HG03066 (cell line): ENCODE measurements around the gene CILP2.

Experiments
- ATAC-seq: cut with Tn5 transposase; IDR thresholded peaks from one replicate; pipeline ENCODE4 v1.9.1; 2021; ENCODE audit warnings: low read depth; ENCODE audit not compliant: unreplicated experiment

CILP2 gene

DNA sequence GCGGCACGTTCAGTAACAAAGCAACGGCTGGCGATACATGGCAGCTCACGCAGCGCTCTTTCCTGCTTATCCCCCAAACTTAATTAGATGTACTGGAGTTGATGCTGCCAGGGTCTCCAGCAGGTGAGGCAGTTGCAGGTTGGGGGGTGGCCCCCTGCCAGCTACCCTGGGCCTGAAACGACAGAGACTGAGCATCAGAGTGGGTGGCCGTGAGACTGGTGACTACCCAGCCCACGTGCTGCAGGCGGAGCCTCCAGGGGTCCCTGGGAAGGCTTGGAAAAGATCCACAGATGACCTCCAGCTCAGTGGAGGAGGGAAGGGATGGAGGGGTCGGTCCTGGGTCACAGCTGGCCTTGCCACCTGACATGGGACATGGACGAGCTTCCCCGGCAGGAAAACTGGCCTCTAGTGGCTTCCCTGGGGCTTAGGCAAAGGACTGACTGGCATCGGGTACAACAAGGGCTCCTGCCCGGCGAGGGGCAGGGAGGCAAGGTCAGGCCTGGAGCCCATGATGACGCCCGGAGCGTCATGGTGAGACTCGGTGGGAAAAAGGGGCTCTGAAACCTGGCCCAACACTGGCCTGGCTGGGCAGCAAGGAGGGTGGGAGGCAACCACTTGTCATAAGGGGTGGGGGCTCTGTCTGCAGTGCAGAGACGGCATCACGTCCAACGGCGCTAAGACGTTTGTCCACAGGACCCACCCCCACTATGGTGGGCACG, 24.0 kb downstream of the CILP2 start:
- no peak for ATAC-seq

DNA sequence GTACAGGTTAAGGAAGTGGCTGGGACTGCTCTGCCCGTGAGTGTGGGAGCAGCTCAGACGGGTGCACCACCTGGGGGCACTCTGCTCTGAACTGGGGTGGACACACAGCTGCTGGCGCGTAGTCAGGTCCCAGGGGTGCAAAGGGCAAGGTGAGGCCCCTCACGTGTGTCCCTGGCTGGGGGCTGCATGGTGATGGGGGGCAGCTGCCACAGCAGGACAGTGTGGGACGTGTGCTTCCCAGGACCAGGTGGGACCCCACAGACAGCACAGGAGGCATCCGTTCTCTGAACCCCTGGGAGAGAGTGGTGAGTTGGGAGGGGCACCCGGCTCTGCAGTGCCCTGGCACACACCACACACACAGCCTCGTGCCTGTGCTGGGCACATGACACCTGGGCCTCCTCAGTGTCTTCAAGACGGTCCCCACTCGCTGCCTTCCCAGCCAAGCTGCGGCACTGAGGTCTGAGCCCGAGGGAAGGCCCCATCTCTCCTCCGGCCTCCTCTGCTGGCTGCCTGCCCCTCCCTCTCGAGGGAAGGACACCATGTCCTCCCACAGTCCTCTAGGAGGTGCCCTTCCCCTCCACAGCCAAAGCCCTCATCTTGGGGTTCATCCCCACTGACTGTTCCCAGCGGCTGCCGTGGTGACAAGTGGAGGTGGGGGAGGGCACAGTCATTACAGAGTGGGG, 24.7 kb downstream of the CILP2 start:
- no peak for ATAC-seq

DNA sequence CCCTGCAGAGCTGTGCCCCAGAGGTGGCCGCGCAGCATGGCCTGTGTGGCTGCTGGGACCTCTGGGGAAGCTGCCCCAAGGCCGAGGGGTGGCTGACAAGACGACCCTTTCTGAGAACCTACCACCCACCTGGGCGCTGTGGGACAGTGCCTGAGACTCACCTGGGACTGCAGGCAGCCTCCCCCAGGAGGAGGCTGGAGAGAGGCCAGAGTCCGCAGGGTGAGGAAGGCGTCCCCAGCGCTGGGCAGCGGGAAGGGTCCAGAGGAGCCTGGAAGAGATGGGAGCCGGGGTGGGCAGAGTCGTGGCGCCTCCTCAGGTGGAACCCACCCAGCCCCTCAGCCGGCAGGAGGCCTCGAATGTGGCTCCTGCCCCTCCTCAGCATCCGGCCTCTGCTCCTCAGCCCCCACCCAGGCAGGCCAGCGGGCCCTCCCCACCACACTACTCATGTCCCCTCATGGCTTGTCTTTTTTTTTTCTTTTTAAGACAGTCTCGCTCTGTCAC, 25.3 kb downstream of the CILP2 start:
- no peak for ATAC-seq

DNA sequence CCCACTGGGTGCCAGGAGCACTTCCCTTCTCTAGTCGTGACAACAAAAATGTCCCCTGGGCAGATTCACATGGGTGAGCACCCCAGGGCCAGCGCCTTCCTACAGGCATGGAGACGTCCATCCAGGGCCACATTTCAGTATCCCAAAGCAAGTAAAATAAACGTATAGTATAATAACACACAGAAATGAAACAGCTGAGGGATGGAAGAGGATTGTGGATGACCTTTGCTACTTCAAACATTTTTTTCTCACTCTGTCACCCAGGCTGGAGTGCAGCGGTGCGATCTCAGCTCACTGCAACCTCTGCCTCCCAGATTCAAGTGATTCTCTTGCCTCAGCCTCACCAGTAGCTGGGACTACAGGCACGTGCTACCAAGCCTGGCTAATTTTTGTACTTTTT, 28.2 kb downstream of the CILP2 start:
- ATAC-seq: no peak

DNA sequence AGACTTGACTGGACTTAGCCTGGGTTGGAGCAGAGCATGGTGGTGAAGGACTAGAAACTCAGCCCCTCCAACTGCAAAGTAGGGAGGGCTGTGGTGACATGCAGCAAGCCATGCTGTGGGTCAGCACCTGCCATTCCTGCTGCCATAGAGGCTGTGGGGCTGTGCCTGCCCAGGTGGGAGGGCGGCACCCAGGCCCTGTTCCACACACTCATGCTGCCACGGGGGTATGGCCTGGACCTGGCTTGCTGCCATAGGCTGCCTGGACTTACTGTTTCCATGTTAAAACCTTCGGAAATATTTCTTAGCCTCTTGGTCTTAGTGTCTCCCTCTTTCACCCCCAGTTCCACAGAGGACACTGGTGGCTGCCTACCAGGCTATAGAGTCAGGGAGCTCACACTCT, 29.3 kb downstream of the CILP2 start:
- ATAC-seq: no peak

DNA sequence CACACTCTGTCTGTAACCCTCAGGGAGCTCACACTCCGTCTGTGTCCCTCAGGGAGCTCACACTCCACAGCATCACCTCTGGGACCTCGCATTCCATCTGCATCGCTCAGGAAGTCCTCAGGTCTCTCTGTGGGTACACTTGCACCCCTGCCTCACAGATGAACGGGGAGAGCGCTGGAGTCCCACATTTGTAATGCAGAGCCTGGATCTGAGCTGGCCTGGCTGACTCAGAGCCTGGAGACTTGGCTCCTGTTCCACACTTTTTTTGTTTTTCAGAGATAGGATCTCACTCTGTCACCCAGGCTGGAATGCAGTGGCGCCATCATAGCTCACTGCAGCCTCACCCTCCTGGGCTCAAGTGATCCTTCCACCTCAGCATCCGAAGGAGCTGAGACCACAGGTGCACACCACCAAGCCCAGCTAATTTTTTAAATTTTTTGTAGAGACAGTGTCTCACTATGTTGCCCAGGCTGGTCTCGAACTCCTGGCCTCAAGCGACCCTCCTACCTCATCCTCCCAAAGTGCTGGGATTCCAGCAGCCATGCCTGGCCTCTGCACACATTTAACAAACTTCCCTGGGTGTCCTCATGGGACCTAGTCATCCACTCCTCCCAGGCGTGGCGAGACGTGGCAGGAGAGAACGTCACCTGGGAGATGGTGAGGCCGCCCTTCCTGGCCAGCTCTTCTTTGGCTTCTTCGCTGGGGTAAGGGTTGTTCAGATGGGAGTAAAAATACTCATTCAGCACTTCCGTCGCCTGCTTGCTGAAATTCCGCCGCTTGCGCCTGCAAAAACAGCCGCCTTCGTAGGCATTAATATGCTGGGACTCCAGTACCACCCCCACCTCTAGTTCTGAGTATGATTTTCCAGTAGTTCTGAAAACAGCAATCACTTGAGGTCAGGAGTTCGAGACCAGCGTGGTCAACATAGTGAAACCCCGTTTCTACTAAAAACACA, 31.0 kb downstream of the CILP2 start:
- no peak for ATAC-seq

DNA sequence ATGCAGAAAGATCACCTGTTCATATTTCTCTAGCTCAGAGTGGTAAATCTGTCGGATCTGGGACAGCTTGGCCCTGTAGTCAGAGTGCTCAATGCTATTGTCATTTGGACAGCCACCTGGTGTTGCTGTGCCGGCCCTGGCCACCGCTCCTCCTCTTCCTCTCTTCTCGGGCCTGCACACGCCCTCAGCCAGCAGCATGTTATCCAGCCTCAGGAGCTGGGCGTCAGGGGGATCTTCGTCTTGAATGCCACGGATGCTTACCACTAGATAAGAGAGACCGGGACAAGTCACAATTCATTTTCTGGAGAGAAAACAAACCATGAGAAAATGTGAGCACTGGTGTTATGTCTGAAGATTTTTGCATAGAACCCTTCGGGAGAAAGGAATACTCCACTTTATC, 32.5 kb downstream of the CILP2 start:
- ATAC-seq: no peak

DNA sequence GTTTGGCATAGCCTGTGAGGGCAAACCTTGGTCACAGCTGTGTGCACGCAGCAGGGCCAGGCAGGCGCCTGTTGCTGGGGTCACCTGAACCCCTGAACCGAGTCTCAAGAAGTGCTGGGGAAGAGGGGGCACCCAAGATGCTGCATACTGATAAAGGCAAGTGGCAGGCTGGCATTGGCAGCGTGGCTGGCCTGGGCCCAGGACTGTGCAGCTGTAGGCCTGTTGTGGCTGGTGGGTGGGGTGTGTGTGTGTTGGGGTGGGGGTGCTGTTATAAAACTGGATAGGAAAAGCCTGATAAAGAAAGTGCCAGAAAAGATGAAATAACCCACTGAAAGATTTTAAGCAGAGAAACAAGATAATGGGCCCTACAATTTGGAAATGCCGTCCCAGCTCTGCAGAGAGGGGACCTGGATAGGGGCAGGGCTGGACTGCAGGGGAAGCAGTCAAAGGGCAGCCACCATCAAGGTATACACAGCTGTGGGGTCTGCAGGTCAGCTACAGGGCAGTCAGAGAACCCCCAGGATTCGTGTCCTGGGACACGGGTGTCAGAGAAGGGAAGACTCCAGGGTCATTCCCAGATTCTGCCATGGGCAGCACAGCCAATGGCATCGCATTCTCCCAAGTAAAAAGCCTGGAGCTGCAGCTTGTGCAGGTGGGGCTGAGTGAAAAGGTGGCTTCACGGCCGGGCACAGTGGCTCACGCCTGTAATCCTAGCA, 33.2 kb downstream of the CILP2 start:
- ATAC-seq: no peak

DNA sequence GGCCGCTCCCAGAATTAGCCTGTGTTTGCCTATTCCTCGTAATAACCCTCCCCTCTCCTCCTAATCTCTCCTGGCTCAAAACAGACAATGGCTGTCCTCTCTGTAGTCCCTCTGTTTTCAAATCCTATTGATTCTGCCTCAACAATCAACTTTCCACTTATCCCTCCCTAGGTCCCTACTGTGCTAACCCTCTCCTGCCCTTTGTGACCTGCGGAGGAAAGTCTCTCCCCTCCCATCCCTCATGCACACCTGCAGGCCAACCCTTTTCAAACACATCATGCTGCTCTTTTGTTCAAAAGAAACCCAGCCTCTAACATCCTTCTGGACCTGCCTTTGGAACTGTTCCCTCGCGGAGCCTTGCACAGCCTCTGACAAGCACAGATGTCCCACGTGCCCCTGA, 37.3 kb downstream of the CILP2 start:
- ATAC-seq: no peak

DNA sequence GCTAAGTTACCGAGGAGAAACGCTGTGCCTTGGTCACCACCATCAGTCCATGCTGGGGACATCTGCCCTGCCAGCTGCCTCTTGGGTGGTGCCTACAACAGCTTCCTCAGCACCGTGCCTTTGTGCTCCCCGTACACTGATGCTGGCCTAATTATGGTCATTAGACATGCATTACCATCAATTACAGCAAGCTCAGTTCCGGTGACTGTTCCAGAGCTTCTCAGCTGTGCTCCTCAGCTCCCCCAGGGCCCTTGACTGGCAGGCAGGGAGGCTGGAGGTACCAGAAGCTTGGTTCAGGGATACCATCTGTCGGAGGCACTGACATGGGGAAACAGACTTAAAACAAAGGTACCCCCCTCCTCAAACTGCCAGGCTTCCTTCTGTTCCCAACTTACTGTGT, 40.2 kb downstream of the CILP2 start:
- ATAC-seq: no peak

DNA sequence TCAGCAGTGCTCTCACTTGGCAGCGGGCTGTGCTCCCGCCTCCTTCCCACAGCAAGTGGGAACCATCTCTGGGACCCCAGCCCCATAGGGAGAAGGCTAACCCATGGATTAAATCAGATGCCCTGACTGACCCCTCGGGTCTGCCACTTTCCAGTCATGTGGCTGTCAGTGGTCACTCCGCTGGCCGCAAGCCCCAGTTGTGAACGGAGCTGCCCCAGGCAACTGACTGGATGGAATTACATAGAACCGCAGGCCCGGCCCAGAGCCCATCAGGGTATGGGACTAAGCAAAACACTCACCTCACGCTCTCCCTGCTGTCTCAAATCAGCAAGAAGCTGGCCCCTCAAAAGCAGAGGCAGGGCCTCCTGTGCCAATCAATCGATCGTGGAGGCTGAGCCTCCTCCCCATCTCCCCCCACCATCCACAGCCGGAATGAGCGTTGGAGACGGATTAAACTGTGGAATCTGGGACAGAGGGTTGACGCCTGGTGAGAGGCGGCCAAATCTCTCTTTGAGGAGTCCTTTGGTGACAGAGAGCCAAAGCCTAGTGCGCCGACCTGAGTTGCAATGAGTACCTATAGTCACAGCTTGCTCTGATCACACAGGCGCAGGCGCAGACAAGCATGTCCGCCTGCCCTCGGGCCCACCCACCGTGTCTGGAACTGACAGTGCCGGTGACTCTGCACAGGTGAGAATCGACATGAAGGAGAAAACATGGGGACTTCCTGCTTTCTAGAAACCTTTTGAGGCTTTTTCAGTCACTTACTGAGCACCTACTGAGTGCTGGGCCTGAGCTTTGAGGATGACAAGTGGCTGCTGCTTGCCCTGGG, 41.7 kb downstream of the CILP2 start:
- no peak for ATAC-seq

DNA sequence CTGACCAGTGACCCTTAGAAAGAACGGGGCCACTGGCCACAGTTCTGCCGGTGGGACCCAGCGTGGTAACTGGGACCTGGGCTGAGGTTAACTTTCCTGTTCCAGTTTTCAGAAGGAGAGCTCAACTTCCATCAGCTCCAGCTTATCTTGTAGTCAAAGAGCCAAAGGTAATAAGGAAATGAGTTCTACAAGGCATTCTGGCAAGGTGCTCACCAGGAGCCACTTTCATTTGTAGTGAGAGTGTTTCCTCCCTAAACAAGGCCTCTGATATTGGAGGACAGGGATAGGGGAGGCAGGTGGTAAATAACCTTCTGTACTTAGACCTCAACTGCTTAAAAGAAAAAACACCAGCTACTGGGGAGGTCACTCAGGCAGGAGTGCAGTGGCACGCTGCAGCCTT, 42.4 kb downstream of the CILP2 start:
- ATAC-seq: no peak

DNA sequence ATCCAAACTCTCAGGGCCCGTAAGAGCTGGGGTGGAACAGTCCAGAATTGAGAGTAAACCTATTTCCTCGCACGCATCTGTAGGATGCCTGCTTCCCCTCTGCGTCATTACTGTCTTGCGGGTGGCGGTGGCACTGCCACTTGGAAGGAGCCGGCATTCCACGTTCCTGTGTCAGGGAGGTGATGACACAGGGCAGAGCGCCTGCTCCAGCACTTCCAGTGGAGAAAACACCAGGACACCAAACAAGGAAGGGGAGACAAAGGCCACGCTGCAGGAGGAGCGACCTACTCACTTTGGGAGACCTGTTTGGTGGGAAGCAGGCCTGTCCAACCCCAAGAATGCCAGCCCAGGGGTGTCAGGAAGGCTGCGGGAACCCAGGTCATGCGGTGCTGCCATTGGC, 43.3 kb downstream of the CILP2 start:
- no peak for ATAC-seq

DNA sequence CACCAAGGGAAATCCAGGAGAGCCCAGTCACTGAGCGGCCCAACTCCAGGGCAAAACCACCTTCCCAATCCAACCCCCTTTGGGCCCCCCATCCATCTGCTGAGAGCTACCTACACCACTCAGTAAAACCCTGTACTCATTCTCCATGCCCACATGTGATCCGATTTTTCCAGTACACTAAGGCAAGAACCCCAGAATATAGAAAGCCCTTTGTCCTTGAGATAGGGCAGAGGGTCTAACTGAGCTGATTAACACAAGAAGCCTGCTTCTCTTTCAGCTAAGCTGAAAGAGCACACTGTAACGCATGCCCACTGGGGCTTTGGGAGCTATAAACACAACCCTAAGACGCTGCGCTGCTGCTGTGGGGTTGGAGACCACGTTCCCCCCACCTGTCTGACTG, 44.4 kb downstream of the CILP2 start:
- no peak for ATAC-seq

DNA sequence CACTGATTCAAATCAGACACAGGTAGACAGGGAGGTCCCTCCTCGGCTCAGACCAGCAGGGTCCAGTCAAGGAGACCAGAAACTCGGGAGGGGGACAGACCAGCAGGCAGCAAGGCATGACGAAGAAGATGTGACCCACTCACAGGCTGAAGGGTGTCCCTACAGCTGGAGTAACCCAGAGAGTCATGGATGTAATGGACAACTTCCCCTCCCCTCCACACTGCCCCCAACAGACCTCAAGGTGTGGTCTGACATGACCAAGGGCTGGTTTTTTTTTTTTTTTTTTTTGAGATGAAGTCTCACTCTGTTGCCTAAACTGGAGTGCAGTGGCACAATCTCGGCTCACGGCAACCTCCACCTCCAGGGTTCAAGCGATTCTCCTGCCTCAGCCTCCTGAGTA, 46.3 kb downstream of the CILP2 start:
- no peak for ATAC-seq

DNA sequence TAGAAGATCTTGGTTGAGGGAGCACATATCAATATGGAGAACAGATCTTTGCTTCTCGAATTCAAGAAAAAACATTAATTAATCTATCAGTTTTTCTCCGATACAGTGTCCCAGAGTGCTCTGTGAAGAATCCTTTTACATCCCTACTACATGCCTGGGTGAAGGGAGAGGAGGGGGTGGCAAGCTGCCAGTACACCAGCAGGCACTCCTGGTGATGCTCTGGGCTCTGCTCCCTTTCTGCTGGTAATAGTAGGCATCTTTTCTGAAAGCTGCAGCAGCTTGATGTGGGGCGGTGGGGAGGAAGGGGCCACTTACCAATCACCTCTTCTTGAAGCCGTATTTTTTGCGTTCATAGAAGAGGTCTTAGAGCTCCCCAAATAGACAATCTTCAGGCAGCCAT, 49.7 kb downstream of the CILP2 start:
- no peak for ATAC-seq

DNA sequence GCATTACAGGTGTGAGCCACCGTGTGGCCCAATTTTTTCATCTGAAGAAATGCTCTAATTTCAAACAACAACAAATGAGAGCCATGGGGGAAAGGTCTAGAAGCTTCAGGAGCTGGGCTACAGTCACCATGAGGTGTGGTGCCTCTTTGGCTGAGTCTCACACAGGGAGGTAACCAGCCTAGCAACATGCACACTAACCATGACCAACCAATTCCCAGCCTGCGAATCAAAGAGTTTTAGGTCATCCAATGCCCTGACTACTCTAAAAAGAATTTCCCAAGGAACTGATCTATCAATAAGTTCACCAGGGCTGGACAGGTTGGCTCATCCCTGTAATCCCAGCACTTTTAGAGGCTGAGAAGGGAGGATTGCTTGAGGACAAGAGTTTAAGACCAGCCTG, 50.5 kb downstream of the CILP2 start:
- no peak for ATAC-seq

DNA sequence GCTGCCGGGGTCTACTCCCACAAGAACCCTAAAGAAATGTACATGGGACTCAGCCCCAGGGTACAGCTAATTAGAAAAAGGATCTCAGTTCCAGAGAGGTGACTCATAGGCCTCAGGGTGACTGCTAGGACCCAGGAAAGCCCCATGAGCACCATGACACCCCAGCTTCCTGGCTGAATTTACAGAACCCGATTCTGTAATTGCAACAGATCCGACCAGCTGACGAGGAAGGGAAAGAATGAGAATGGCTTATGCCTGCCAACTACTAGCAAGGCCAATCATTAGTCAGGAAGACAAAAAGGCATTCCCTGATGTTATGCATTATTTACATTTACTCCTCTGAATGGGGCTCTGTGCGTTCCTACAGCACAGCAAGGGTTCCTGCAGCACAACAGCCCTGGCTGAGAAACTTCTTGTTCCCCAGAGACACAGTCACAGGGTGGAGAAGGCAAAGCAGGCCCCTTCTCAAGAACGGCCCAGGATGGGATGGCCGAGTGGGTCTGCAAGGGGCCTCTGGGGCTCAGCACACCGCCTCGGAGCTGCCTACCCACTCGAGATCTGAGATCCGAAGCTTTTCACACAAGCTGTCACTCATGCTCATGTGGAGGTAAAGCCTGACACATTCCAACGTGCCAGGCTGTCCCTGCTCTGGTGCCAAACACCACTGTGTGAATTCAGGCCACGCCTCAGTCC, 53.2 kb downstream of the CILP2 start:
- ATAC-seq: no peak

DNA sequence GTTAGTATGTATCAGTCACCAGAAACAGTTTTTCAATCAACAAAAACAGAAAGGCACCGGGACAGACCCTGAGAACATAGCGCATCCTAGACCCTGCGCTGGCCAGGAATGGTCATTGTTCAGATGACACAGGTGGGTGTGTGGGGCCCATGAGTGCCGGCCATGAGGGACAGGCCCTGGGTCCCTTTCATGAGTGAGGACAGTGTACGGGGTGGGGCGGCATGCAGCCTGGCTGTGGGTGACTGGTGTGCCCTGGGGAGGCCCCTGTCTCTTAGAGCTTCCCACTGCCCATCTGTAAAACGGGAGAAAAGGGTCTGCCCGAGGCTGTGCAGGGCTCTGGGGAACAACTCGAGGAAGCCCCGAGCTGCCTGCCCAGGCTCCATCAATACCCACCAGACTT, 54.6 kb downstream of the CILP2 start:
- ATAC-seq: no peak
